K562 (cell line): ENCODE measurements around the gene SLC24A4. TPM values are rescaled to one million over a fixed set of nuclear protein-coding genes. Genes with fewer than 3 reads are reported as not detected.

Source experiments
- ATAC-seq: fragments of 200-7000 bp; cut with Tn5 transposase; 3 replicates; pipeline ENCODE4 v1.9.1; 2020; ENCODE audit warnings: moderate library complexity
- BruUV-seq: library from RNA; stranded (reverse); fragments of 400-500 nt; replicated peaks from 2 replicates; lab custom pipeline; 2021; lab: Mats Ljungman, UMichigan
- CTCF ChIA-PET: fragments of 300-600 bp; formaldehyde crosslinking; extraction: SDS; loops from one replicate; lab custom pipeline; 2021; ENCODE audit warnings: low intra/inter-chr PET ratio; lab: Yijun Ruan, JAX
- POLR2A ChIA-PET: fragments of 300-600, 350-650 bp; sonication (Branson Sonifier 250); formaldehyde crosslinking; extraction: SDS; loops from one replicate; lab custom pipeline; 2021; ENCODE audit warnings: antibody characterized with exemption, inconsistent platforms; lab: Yijun Ruan, JAX
- DNase-seq, 4 experiments: peaks; one replicate each; pipeline versions ENCODE4 v3.0.0 to v3.0.0-alpha.2; 2011 to 2018; ENCODE audit warnings: low spot score in 3 of 4, mixed read lengths in 3 of 4; ENCODE audit errors: extremely low read depth in 1 of 4
- FAIRE-seq: peaks from 2 replicates; lab custom pipeline; 2011; peaks lifted over from hg19 to GRCh38; lab: Jason Lieb, UNC
- H2AFZ ChIP-seq: 2 replicates; pipeline ENCODE4 v1.6.0; 2011; ENCODE audit warnings: low read depth, low read length, control low read depth, inconsistent platforms
- H3K27ac ChIP-seq: fragments of 200-600 bp; 3 replicates; pipeline ENCODE4 v1.8.0; 2011; ENCODE audit warnings: low read depth, mild to moderate bottlenecking, control low read depth, inconsistent platforms, low read length, moderate library complexity, mixed read lengths; ENCODE audit errors: extremely low read depth
- H3K27me3 ChIP-seq, 2 experiments: fragments of 300-600 bp in 1 of 2; 2 replicates in 1 of 2; 3 replicates in 1 of 2; pipeline versions ENCODE4 v1.6.0 to v1.8.0; 2011; ENCODE audit warnings: inconsistent platforms in 2 of 2, low read length in 2 of 2, mild to moderate bottlenecking in 1 of 2, mixed read lengths in 1 of 2, moderate library complexity in 1 of 2; ENCODE audit not compliant: control insufficient read depth in 2 of 2, insufficient read depth in 2 of 2
- H3K36me3 ChIP-seq: fragments of 300-600 bp; 3 replicates; pipeline ENCODE4 v1.8.0; 2011; ENCODE audit warnings: mild to moderate bottlenecking, low read length, inconsistent platforms; ENCODE audit not compliant: control insufficient read depth, insufficient read depth
- H3K4me1 ChIP-seq, 2 experiments: fragments of 200-600 bp in 1 of 2; replicated peaks in 1 of 2; 2 replicates in 1 of 2; 3 replicates in 1 of 2; pipeline versions ENCODE4 v1.5.1 to v1.8.0; 2011; ENCODE audit warnings: inconsistent platforms in 2 of 2, low read length in 2 of 2, mild to moderate bottlenecking in 1 of 2, mixed read lengths in 1 of 2, moderate library complexity in 1 of 2; ENCODE audit not compliant: control insufficient read depth in 2 of 2, insufficient read depth in 2 of 2
- H3K4me2 ChIP-seq: 2 replicates; pipeline ENCODE4 v1.6.1; 2011; ENCODE audit warnings: low read length, control low read depth, inconsistent platforms, mixed read lengths; ENCODE audit not compliant: insufficient read depth
- H3K4me3 ChIP-seq: fragments of 200-600 bp; sonication (generic), shearing (Covaris generic); 2 replicates; pipeline ENCODE4 v1.5.1; 2016; ENCODE audit warnings: control low read depth, inconsistent platforms
- H3K79me2 ChIP-seq: fragments of 200-600 bp; 3 replicates; pipeline ENCODE4 v1.8.0; 2011; ENCODE audit warnings: low read length, inconsistent platforms; ENCODE audit not compliant: control insufficient read depth, insufficient read depth
- H3K9ac ChIP-seq, 2 experiments: 2 replicates each; pipeline versions ENCODE4 v1.6.0 to v1.6.1; 2011; ENCODE audit warnings: low read depth in 2 of 2, low read length in 2 of 2, control low read depth in 1 of 2, inconsistent platforms in 1 of 2, mild to moderate bottlenecking in 1 of 2, mixed read lengths in 1 of 2; ENCODE audit not compliant: insufficient read depth in 1 of 2
- H3K9me1 ChIP-seq: one replicate; pipeline ENCODE4 v1.6.0; 2011; ENCODE audit warnings: inconsistent platforms, mild to moderate bottlenecking, low read length, moderate library complexity; ENCODE audit not compliant: control insufficient read depth, insufficient read depth
- H3K9me3 ChIP-seq: replicated peaks from 2 replicates; pipeline ENCODE4 v1.5.1; 2011; ENCODE audit warnings: low read depth, low read length, inconsistent platforms; ENCODE audit not compliant: control insufficient read depth, insufficient read depth
- H4K20me1 ChIP-seq: replicated peaks from 2 replicates; pipeline ENCODE4 v1.6.1; 2011; ENCODE audit warnings: low read length, inconsistent platforms, mixed read lengths; ENCODE audit not compliant: control insufficient read depth, insufficient read depth
- ESRRB ChIP-seq: fragments of 250-450 bp; sonication (Bioruptor Pico); IDR thresholded peaks from 2 replicates; pipeline ENCODE4 v1.5.0; 2020; ENCODE audit warnings: mild to moderate bottlenecking, moderate library complexity, borderline replicate concordance
- MYBL2 ChIP-seq, 2 experiments: fragments of 450-650 bp in 1 of 2; sonication (generic) in 1 of 2; formaldehyde crosslinking in 1 of 2; IDR thresholded peaks; 2 replicates each; pipeline versions ENCODE4 v1.6.1 to v1.8.1; 2017 to 2022; ENCODE audit warnings: borderline replicate concordance in 1 of 2, inconsistent platforms in 1 of 2, low read depth in 1 of 2, mild to moderate bottlenecking in 1 of 2, missing genetic modification reagents in 1 of 2, moderate library complexity in 1 of 2
- WGBS: fragments of 100-300 bp; shearing (Covaris generic); methylation state at CpG from one replicate; pipeline ENCODE4 v1.1.6; 2016; ENCODE audit warnings: low coverage, mixed read lengths; ENCODE audit not compliant: insufficient coverage; ENCODE audit errors: missing lambda C conversion rate; 5-methylcytosine and 5-hydroxymethylcytosine counted together
- in situ Hi-C: fragments of 300-500 bp; cut with MboI; formaldehyde crosslinking; loops from 4 replicates; pipeline ENCODE4 v1.15.0; 2018; ENCODE audit warnings: inconsistent platforms, mixed read lengths
- intact Hi-C: fragments of 100-400 bp; cut with micrococcal nuclease; formaldehyde crosslinking; loops from 2 replicates; pipeline ENCODE4 v1.14.2; 2022
- polyA plus RNA-seq, 8 experiments: library from polyadenylated mRNA; depleted of rRNA in 4 of 8; stranded (reverse) in 5 of 8; unstranded in 3 of 8; fragments of >200 nt; fragmentation: Nextera tagmentation in 2 of 8; fragmentation: Illumina TruSeq in 1 of 8; extraction: Ambion mirVana in 2 of 8; extraction: Trizol in 1 of 8; gene quantifications; 2 replicates each; pipeline versions ENCODE4 v1.2.1 to v1.2.3, GENCODE V29; 2011 to 2014; ENCODE audit warnings: inconsistent platforms in 1 of 8, missing spikeins in 1 of 8
- total RNA-seq, 7 experiments: library from RNA; depleted of rRNA in 6 of 7; stranded (reverse); fragments of >200 nt in 6 of 7; fragmentation: Illumina TruSeq in 2 of 7; extraction: Trizol in 2 of 7; gene quantifications; 2 replicates each; pipeline versions ENCODE4 v1.2.1 to v1.2.3, GENCODE V29; 2011 to 2021; ENCODE audit warnings: low replicate concordance in 1 of 7
- TF ChIP-seq, protein P1 (sequence below): fragments of 200-600 bp; sonication (generic); IDR thresholded peaks from one replicate; pipeline ENCODE4 v1.6.1; 2012; ENCODE audit warnings: mild to moderate bottlenecking, low read depth, low read length, inconsistent platforms
- TF ChIP-seq, protein P2 (sequence below): fragments of 250-450 bp; sonication (Bioruptor Pico); IDR thresholded peaks from 2 replicates; pipeline ENCODE4 v1.8.0; 2022; ENCODE audit warnings: moderate library complexity, mild to moderate bottlenecking, inconsistent platforms
- TF ChIP-seq, protein P3 (sequence below): fragments of 150-350 bp; IDR thresholded peaks from 2 replicates; pipeline ENCODE4 v1.6.1; 2014; ENCODE audit warnings: low read depth, mild to moderate bottlenecking, low read length, borderline replicate concordance

Gene SLC24A4
- total and polyA plus RNA-seq, 9 of the 15 experiments (the other 6 are each of a cell fraction or from before 2014, with no cell fraction given), result not detected

DNA sequence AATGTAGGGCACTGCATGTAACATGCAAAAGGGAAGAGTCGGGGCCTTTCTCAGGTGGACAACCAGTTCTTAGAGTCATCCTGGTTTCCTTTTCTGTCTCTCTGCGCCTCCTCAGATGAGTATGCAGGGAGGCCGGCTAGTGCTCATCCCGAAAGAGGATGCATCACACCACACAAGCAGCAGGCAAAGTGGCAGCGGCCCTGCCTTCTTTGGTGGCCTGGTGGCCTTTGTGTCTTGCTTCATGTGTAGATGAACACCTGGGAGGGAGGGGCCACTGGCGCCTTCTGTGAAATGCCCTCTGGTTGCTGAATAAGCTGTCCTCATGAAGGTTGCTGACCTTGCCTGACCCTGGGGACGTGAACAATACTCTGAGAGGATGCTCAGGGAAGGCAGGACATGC lies 18.0 kb downstream of the SLC24A4 start:
- no peak overlapping the region for H3K9ac ChIP-seq
- H3K9me3 ChIP-seq, result no peaks in the 10 kb centered on the region
- no peak overlapping the region for H3K4me2 ChIP-seq
- DNase-seq (no peak), FAIRE-seq (no peak), ATAC-seq (no peak)
- no TSS peak for BruUV-seq
- CTCF ChIA-PET, result no interaction called here
- no peak overlapping the region for H2AFZ ChIP-seq
- H4K20me1 ChIP-seq, result no peaks in the 10 kb centered on the region
- H3K27me3 ChIP-seq, result peaks cover 0 to 48% of the 10 kb centered on the region in 2 experiments; a peak in 2 of 5 replicates
- H3K36me3 ChIP-seq, result no peaks in the 10 kb centered on the region
- in situ Hi-C loops, result no loop called here
- no peak overlapping the region for H3K27ac ChIP-seq
- H3K4me3 ChIP-seq, result no peak overlapping the region
- H3K4me1 ChIP-seq, result no peaks in the 10 kb centered on the region
- no peaks in the 10 kb centered on the region for H3K9me1 ChIP-seq
- POLR2A ChIA-PET, result no interaction called here
- TF ChIP-seq, protein P1, sequence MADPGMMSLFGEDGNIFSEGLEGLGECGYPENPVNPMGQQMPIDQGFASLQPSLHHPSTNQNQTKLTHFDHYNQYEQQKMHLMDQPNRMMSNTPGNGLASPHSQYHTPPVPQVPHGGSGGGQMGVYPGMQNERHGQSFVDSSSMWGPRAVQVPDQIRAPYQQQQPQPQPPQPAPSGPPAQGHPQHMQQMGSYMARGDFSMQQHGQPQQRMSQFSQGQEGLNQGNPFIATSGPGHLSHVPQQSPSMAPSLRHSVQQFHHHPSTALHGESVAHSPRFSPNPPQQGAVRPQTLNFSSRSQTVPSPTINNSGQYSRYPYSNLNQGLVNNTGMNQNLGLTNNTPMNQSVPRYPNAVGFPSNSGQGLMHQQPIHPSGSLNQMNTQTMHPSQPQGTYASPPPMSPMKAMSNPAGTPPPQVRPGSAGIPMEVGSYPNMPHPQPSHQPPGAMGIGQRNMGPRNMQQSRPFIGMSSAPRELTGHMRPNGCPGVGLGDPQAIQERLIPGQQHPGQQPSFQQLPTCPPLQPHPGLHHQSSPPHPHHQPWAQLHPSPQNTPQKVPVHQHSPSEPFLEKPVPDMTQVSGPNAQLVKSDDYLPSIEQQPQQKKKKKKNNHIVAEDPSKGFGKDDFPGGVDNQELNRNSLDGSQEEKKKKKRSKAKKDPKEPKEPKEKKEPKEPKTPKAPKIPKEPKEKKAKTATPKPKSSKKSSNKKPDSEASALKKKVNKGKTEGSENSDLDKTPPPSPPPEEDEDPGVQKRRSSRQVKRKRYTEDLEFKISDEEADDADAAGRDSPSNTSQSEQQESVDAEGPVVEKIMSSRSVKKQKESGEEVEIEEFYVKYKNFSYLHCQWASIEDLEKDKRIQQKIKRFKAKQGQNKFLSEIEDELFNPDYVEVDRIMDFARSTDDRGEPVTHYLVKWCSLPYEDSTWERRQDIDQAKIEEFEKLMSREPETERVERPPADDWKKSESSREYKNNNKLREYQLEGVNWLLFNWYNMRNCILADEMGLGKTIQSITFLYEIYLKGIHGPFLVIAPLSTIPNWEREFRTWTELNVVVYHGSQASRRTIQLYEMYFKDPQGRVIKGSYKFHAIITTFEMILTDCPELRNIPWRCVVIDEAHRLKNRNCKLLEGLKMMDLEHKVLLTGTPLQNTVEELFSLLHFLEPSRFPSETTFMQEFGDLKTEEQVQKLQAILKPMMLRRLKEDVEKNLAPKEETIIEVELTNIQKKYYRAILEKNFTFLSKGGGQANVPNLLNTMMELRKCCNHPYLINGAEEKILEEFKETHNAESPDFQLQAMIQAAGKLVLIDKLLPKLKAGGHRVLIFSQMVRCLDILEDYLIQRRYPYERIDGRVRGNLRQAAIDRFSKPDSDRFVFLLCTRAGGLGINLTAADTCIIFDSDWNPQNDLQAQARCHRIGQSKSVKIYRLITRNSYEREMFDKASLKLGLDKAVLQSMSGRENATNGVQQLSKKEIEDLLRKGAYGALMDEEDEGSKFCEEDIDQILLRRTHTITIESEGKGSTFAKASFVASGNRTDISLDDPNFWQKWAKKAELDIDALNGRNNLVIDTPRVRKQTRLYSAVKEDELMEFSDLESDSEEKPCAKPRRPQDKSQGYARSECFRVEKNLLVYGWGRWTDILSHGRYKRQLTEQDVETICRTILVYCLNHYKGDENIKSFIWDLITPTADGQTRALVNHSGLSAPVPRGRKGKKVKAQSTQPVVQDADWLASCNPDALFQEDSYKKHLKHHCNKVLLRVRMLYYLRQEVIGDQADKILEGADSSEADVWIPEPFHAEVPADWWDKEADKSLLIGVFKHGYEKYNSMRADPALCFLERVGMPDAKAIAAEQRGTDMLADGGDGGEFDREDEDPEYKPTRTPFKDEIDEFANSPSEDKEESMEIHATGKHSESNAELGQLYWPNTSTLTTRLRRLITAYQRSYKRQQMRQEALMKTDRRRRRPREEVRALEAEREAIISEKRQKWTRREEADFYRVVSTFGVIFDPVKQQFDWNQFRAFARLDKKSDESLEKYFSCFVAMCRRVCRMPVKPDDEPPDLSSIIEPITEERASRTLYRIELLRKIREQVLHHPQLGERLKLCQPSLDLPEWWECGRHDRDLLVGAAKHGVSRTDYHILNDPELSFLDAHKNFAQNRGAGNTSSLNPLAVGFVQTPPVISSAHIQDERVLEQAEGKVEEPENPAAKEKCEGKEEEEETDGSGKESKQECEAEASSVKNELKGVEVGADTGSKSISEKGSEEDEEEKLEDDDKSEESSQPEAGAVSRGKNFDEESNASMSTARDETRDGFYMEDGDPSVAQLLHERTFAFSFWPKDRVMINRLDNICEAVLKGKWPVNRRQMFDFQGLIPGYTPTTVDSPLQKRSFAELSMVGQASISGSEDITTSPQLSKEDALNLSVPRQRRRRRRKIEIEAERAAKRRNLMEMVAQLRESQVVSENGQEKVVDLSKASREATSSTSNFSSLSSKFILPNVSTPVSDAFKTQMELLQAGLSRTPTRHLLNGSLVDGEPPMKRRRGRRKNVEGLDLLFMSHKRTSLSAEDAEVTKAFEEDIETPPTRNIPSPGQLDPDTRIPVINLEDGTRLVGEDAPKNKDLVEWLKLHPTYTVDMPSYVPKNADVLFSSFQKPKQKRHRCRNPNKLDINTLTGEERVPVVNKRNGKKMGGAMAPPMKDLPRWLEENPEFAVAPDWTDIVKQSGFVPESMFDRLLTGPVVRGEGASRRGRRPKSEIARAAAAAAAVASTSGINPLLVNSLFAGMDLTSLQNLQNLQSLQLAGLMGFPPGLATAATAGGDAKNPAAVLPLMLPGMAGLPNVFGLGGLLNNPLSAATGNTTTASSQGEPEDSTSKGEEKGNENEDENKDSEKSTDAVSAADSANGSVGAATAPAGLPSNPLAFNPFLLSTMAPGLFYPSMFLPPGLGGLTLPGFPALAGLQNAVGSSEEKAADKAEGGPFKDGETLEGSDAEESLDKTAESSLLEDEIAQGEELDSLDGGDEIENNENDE, result no peak
- TF ChIP-seq, protein P2, sequence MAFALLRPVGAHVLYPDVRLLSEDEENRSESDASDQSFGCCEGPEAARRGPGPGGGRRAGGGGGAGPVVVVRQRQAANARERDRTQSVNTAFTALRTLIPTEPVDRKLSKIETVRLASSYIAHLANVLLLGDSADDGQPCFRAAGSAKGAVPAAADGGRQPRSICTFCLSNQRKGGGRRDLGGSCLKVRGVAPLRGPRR, result no peak
- TF ChIP-seq MYBL2 (IDR thresholded peaks at IDR 0.05; ENCODE audit: low read depth), result no peak
- no peak for TF ChIP-seq MYBL2 (CRISPR knock-in tag; IDR thresholded peaks at IDR 0.05; ENCODE audit: borderline replicate concordance)
- no peak for TF ChIP-seq ESRRB (CRISPR knock-in tag)
- TF ChIP-seq, protein P3, sequence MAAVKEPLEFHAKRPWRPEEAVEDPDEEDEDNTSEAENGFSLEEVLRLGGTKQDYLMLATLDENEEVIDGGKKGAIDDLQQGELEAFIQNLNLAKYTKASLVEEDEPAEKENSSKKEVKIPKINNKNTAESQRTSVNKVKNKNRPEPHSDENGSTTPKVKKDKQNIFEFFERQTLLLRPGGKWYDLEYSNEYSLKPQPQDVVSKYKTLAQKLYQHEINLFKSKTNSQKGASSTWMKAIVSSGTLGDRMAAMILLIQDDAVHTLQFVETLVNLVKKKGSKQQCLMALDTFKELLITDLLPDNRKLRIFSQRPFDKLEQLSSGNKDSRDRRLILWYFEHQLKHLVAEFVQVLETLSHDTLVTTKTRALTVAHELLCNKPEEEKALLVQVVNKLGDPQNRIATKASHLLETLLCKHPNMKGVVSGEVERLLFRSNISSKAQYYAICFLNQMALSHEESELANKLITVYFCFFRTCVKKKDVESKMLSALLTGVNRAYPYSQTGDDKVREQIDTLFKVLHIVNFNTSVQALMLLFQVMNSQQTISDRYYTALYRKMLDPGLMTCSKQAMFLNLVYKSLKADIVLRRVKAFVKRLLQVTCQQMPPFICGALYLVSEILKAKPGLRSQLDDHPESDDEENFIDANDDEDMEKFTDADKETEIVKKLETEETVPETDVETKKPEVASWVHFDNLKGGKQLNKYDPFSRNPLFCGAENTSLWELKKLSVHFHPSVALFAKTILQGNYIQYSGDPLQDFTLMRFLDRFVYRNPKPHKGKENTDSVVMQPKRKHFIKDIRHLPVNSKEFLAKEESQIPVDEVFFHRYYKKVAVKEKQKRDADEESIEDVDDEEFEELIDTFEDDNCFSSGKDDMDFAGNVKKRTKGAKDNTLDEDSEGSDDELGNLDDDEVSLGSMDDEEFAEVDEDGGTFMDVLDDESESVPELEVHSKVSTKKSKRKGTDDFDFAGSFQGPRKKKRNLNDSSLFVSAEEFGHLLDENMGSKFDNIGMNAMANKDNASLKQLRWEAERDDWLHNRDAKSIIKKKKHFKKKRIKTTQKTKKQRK, result no peak
- 0% methylated on average over 7 of the region's 7 CpGs for WGBS
- intact Hi-C loops, result no loop called here
- no peaks in the 10 kb centered on the region for H3K79me2 ChIP-seq
